H1 (cell line): Measurements from ENCODE around the gene C2CD3. TPM values are rescaled to one million over a fixed set of nuclear protein-coding genes. Genes with fewer than 3 reads are reported as not detected.

Experiments
- CTCF ChIP-seq, 3 experiments: IDR thresholded peaks; 1 replicate in 2 of 3; 2 replicates in 1 of 3; pipeline versions ENCODE4 v1.5.1 to v1.6.1; 2011; ENCODE audit warnings: low read length in 3 of 3, mild to moderate bottlenecking in 3 of 3, inconsistent platforms in 2 of 3, low read depth in 1 of 3, moderate library complexity in 1 of 3; ENCODE audit not compliant: insufficient read depth in 1 of 3; ENCODE audit errors: control extremely low read depth in 1 of 3
- SP1 ChIP-seq: IDR thresholded peaks from 2 replicates; pipeline ENCODE4 v1.6.1; 2011; ENCODE audit warnings: low read depth, low read length
- SRF ChIP-seq: IDR thresholded peaks from 2 replicates; pipeline ENCODE4 v1.6.1; 2011; ENCODE audit warnings: mild to moderate bottlenecking, low read depth, low read length, moderate library complexity
- ZNF274 ChIP-seq: IDR thresholded peaks from 2 replicates; pipeline ENCODE4 v1.7.0; 2012; ENCODE audit warnings: low read length, borderline replicate concordance; ENCODE audit errors: extremely low read depth
- polyA plus RNA-seq, 7 experiments: library from polyadenylated mRNA; depleted of rRNA in 3 of 7; stranded (reverse) in 5 of 7; unstranded in 2 of 7; fragments of >200 nt in 5 of 7; fragments of 200-250 nt in 2 of 7; gene quantifications; 1 replicate in 5 of 7; 2 replicates in 1 of 7; 4 replicates in 1 of 7; pipeline versions ENCODE4 v1.2.1 to v1.2.3, GENCODE V29; 2011 to 2013; ENCODE audit warnings: missing spikeins in 2 of 7, mixed read lengths in 2 of 7
- total RNA-seq: library from RNA; stranded (reverse); fragmentation: NEBNext Ultra II Directional; extraction: Animal tissue kit (Norgen Biotek cat#: 25700); gene quantifications from 2 replicates; pipeline ENCODE4 v1.2.1, GENCODE V29; 2021

C2CD3 gene
- total and polyA plus RNA-seq, 2 of the 8 experiments (the other 6 are each of a cell fraction or from before 2014, with no cell fraction given): 11.0 to 29.1 TPM

GRCh38 chr11:74102321-74102720 lies 68.5 kb downstream of the C2CD3 start (continued):
- TF ChIP-seq CTCF (IDR thresholded peaks at IDR 0.05; ENCODE audit: control extremely low read depth in 1 of 3, insufficient read depth in 1 of 3, low read depth in 1 of 3, low read length in 3 of 3) (no peak), SP1 (no peak), ZNF274 (no peak), SRF (no peak)
